ENCODE measurements around the gene SMOC2.

Gene SMOC2

DNA sequence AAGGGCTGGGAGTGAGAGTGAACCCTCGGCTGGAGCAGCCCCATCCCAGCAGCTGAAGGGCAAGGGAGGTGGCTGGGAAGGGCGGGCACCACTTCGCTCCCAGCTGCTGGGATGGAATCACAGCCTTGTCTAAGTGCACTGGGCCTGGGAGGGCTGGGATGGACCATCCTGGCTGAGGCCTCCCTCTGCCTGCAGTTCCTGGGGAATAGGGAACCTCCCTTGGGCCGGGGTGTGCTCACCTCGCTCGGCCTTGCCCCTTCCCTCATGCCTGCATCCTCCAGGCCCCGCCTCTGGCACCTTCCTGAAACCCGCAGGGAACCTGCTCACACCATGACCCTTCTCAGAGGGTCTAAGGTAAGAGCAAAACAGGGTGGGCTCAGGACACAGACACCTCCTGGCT is 53.7 kb downstream of the SMOC2 start:
- no peak for DNase-seq

DNA sequence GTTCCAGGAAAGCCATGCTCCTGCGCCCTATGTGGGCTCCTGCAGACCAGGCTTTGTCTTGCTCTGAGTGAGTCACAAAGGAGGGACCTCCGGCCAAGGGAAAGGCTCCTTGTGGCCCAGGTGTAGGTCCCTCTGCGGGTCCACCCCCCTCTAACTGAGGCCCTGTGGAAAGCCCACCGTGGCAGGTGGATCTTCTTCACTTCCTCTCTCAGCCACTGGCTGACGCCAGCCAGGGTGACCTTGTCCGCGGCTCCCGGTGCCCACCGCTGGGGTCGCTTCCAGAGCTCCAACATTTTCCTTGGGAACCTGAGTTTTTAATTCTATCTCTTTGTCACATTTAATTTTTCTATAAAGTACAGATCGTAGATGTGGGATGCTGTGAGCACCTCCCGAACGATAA is 54.1 kb downstream of the SMOC2 start:
- DNase-seq, result no peak

DNA sequence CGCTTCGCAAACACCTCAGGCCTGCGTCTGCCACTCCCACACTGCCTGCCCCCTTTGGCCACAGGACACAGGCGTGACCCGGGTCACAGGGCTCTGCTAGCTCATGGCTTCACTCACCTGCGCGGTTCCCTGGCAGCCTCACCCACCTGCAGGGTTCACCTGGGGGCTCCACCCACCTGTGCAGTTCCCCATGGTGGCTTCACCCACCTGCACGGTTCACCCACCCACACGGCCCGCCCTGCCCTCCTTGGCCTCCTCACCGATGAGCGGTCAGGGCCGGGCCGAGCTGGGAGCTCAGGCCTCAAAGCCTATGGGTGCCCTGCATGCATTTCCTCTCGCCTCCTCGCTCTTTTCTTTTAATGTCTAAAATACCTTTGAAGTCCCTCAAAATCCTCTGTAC is 54.7 kb downstream of the SMOC2 start:
- DNase-seq, result no peak

DNA sequence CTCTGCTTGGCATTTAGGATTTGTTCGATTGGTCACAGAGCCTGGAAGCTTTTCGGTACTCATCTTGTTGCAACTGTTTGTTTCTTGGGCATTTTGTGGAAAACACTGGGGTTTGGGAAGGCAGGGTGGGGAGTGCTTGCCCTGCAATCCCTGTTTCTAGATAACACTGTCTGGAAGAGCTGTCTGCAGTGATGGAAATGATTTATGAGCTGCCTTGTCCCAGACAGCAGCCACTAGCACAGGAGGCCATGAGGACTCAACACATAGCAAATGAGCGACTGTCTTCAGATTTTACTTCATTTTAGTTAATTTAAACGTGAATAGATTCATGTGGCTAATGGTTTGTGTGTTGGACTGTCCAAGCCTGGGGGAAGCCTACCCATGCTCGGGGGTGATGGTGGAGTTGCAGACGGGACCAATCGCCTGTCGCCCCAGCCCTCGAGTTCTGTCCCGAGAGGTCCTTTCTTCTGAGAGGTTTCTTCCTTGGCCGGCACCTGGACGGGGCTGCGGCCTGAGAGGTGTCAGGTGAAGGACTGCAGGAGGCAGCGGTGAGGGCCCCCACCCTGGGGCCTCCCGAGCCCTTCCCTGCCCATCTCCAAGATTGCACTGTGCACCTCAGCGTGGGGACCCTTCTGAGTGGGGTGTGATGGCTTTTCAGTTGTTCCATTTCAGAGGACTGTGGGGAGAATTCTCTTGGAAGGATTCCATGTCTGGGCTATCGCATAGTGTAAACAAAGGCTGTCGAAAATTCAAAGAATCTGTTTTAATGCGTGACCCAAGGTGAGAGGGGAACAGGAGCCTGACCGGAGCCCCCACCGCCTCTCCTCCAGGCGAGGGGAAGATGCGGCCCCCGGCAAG is 55.4 kb downstream of the SMOC2 start:
- DNase-seq, result no peak

DNA sequence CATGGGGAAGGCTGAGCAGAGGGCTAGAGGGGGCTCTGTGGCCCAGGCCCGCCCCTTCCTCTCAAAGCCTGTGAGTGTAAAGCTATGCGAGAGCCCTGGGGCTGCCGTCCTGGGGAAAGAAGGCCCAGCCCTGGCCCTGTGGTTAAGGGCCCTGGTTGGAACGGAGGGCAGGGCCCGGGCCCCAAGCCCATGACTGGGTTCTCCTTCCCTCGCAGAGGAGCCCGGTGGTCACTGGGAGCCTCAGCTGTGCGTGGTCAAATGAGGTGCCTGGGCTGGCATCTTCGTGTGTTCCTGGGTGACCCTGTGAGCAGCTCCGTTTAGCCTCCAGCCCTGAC is 56.0 kb downstream of the SMOC2 start:
- DNase-seq, result no peak

DNA sequence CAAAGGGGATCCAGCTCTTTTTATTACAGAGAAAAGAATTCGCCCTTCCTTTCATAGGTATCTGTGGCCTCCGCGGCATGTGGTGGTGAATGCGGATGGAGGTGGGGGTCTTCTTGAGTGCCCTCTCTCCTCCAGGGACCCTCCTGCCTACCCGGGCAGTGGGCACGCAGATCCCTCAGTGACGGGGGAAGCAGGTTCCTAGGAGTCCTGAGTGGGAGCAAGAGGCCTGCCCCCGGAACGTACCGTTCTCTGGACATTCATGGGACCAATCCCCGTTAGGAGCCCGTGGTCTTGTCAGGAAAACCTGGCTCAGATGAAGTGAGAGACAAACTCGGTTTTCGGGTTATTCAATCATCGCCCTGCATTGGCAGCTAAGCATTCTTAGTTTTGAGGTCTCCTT is 56.4 kb downstream of the SMOC2 start:
- DNase-seq, result no peak

DNA sequence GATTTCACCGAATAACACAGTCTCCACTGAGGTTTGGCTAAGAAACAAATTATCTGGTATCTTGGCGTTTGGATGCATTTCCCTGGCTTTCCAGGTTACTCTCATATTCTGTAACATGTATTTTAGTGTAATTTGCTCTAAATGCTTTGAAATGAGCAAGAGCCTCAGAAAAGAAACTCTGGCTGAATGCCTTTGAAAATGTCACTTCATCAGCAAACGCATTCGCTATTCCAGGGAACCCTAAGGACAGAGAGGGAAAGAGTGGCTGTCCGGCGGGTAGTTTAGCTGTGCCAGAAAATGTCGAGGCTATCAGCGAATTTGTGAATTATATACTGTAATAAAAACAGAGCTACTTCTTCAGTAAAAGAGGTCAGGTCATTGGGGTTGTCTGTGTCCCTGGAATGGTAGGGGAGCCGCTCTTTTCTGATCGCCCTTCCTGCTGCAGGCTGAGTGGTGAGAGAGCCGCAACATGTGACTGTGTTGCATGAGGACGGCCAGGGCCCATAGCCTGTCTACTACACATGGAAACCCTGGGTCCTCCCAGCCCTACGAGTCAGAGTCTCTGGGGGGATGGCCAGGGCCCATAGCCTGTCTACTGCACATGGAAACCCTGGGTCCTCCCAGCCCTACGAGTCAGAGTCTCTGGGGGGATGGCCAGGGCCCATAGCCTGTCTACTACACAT is 57.3 kb downstream of the SMOC2 start:
- no peak for DNase-seq

DNA sequence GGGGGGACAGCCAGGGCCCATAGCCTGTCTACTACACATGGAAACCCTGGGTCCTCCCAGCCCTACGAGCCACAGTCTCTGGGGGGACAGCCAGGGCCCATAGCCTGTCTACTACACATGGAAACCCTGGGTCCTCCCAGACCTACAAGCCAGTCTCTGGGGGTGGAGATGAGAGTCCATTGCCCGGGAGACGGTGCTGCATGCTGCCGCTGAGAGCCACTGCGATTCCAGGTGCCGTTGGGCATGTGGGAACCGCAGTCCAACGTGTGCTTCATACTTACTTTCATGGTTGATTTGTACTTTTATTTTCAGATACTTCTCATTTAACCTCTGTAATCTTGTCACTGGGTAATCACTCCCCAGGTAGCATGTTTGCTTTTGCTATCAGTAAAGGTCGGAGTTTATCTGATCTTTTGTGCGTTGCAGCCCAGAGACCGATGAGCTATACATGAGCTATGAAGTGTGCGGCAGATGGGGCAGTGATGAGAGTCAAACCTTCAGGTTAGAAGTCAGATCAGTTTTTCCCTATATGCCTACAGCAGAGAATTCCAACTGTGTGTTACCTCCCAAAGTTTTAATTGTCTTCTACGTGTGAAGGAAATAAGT is 58.2 kb downstream of the SMOC2 start:
- DNase-seq, result no peak

DNA sequence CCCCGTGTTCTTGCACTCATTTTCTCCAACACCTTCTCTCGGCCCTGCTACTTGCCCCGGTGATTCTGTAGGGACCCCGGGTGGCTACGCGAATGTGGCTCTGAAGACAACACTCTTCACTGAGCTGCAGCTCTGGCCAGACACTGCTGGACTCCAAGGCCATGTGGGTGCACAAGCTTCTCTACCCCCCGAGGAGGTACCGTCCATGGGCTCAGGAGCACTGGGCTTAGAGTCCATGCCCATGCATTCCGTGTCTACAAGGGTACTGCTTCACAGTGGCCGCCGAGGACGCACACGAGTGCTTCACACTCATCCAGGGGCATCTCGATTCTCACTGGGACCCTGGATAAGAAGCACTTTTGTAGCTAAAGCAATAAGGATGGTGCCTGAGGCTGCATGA is 59.5 kb downstream of the SMOC2 start:
- DNase-seq, result no peak

DNA sequence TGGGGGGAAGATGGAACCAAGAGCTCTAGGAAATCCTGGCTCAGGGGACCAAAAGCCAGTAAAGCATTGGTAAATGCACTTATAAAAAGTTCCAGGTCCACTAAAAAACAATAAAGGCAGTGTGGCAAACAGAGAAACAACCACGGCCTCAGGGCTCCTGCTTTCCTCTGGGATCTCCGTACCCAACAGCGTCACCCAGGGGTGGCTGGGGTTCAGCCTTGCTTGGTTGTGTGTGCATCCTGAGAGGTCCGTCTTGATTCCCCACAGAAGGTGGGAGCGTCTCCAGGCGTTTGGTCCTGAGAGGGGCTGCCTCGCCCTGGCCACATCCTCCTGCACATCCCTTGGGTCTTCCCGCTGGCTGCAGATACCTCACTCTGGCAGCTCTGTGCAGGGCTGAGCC is 60.6 kb downstream of the SMOC2 start:
- DNase-seq, result no peak

DNA sequence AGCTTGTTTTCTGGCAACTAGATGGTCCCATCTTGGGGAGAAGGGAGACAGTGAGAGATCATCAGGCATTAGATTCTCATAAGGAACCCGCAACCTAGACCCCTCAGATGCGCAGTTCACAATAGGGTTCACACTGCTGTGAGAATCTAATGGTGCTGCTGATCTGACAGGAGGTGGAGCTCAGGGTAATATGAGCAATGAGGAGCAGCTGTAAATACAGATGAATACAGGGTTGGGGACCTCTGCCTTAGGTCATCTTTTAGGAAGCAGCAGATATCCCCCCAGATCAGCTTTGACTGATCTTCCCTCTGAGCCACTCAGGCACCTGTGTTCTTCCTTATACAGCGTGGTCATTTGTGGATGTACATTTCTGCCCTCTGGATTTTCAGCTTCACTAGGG is 63.4 kb downstream of the SMOC2 start:
- no peak for DNase-seq

DNA sequence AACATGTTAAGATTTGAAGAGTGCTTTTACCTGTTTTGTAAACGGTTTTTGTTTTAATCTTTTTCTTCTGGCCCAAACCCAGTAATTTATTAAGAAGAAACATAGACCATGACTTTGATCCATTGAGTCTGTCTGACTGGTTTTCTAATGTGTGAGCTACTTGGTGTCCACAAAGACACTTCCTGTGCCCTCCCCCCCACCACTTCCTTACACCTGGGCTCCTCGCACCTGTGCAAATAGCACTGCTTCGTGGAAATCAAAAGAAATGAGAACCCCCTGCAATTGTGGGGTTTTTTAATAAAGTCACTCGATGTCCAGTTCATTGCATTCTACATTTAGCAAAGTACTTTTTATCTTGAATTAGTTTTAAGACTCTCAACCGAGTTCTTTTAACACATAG is 65.5 kb downstream of the SMOC2 start:
- no peak for DNase-seq

DNA sequence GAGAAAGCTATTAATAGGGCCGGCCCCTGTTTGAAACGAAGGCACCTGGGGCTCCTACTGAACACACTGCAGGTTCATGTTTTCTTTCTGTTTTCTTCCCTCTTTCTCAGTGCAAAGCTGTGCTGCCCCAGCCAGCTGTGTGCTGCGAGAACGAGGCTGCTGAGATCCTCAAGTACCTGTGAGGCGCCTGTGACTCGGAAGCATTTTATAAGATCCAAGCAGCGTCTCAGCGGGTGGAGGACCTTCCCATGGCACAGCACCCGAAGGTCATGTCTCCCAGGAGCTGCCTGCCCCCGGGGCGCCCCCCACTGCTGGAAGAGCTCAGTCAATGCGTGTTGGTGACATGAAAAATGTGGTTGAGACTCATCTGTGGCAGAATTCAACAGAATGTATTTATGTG is 66.3 kb downstream of the SMOC2 start:
- no peak for DNase-seq

DNA sequence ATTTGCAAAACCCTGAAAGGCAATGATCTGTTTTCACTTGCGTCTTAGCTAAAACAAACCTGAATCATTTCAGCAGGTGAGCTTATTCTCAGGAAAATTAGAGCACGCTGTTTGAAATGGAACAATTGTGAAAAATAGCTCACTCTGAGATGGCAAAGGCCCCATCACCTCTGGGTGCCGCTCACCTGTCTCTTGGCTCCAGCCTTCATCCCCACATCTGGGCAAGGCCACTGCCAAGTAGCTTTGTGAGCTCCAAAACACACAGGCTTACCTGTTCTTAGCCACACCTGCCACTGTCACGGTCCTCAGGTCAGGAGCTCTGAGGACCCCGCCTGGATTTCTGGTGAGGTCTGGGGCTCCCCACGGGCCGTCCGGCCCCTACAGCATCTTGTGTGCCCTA is 66.7 kb downstream of the SMOC2 start:
- DNase-seq, result no peak

DNA sequence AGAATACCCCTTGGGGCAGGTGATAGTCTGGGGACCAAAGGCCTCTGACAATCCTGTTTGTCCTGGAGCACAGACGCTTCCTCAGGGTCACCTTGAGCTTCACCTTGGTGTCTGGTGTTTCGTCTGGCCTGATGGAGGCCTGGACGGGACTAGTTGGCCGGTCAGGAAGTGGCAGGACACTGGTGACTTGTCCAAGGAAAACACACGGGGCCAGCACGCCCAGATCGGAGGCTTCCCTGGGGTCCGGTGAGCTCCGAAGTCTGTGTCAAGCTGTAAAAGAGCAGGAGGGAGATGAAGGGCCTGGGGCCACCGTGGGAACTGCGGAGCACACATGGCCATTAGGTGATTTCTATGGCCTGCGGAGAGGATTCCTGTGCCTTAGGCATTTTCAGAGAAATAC is 67.9 kb downstream of the SMOC2 start:
- no peak for DNase-seq

DNA sequence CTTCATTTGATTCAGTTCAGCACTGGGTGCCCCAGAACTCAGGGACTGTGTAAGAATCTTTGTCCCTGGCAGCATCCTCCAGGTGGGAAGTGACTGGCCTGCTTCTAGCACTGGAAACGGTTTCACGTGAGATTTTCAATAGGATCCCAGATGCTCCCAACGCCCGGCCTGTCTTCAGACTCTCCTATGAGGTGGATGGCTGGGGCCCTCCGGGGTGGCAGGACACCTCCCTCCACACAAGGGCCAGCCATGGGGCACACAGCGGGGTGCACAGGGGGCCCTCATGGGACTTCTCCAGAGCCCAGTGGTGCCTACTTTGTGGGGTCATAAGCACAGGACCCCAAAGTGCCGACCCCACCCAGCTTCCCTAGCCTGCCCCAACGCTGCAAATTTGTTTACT is 72.8 kb downstream of the SMOC2 start:
- no peak for DNase-seq

DNA sequence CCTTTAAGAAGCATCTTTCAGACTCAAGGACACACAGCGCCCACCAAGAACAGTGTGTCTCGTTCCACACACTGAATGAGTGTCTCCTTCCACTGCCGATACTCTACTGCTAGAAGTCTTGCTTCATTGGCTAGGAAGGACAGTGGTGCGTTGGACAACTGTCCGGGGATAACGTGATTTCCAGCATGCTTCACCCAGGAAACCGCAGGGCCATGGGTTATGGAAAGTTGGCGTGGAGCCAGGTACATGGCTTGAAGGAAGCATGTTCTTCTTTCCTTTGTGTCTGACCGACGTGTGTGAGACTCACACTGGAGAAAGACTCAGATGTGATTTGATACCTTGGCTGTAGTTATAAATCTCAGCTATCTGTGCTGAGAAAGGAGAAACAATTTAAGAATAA is 73.2 kb downstream of the SMOC2 start:
- DNase-seq, result no peak

DNA sequence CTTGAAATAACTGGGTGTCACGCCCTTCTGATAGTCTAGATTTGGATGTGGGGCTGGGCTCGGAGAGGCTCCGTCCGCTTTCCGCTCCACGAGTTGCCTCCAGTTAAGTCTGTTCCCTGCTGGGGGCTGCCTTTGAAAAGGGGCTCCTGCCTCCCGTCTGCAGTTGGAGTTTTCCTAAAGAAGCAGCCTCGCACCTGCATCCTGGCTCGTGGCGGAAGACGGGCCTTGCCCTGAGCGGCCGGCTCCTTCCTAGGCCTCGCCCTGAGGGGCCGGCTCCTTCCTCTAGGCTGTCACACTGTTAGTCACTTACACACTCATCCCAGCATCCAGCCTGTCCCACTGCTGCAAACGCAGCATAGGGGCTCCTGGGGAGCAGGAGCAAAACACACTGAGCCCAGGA is 74.4 kb downstream of the SMOC2 start:
- DNase-seq, result no peak

DNA sequence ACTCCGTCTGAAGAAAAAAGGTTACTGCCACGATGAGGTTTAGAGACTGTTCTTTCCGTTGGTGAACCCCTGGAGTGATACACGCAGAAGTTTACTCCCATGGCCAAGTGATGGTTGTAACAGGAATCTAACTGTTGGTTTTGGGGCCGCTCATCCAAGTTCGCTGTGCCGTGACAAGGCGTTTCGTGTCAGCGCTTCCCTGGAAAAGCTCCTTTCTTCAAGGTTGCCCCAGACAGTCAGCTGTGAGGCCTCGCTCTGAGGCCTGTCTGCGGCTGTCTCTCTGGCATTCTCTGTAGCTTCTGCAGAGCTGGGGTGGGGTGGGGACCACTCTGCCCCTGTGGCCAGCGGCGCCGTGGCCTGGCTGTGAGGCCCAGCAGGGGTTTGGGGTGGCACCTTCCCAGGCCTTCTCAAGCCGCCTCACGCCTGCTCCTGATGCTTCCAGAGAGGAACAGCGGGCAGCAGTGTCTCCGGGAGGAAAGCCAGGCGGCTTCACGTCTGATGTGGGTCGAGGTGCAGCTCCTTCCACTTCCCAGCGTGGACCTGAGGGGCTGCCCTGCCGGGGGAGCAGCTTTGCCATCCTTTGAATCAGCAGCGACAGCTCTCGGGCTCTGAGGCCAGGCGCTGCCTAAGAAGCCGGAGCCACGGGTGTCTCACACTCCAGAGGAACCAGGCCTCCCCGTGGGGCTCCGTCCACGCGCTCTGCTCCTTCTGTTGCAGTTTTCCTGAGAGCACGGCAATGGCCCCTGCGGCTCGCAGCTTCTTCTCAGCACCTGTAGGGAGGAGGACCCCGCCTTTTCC is 76.2 kb downstream of the SMOC2 start:
- no peak for DNase-seq

DNA sequence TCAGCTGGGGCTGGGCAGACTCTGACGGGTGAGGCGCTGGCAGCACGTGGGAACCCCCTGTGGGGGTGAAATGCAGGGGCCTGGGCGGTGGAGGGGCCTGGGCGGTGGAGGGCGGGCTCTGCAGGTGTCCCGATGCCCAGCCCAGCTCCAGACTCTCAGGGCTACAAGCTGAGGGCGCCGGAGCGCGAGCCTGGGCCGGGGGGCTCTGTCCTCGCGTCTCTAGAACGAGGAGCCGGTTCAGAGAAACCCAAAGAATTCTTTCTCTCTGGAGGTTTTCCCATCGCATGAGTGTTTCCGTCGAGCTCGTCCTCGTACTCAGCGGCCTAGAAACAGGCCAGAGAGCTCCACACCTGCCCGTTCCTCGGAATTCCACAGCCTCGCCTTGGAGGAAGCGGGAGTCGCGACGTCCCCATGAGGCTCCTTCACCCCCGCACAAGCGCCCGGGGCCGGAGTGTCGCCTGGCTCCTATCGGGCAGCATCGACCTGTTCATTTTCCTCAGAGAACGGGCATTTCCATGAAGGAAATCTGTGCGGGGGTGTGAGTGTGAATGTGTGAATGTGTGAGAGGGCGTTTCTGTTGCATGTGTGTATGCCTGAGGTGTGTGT is 76.9 kb downstream of the SMOC2 start:
- DNase-seq, result no peak

DNA sequence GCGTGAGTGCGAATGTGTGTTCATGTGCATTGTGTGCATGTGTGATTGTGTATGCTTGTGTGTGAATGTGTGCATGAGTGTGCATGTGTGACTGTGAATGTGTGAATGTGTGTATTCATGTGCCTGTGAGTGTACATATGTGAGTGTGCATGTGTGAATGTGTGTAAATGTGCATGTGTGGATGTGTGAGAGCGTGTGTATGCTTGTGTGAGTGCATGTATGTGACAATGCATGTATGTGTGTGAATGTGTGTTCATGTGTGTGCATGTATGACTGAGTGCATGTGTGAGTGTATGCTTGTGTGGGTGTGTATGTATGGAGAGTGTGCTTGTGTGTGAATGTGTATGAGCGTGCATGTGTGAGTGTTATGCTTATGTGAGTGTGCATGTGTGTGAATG is 77.4 kb downstream of the SMOC2 start:
- DNase-seq, result no peak

DNA sequence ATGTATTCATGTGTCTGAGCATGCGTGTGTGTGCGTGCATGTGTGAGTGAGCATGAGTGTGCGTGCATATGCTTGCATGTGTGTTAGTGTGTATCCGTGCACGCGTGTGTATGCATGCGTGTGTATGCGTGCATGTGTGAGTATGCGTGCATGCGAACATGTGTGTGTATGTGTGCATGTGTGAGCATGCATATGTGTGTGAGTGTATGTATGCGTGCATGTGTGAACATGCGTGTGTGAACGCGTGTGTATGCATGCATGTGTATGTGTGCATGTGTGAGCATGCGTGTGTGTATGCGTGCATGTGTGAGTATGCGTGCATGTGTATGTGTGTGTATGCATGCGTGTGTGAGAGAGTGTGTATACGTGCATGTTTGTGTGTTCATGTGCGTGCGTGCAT is 77.9 kb downstream of the SMOC2 start:
- DNase-seq, result no peak

DNA sequence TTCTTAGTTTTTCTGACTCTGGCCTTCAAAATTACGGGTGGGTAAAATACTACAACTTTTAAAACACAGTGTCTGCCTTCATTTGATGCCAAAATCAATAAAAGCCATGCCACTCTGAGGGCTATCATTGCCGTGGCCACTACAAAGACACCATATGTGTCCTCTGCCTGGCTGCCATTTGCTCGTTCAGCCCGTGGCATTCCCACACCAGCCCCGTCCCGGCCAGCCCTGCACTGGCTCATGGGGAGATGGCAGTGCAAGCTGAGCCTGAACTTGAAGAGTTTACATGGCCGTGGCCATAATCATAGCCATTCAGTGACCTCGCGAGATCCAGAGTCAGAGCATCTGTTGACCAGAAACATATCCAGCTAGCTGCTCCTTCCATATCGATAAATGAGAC is 79.2 kb downstream of the SMOC2 start:
- no peak for DNase-seq
